GM23248 (cell line): ENCODE results near the gene PLIN1. TPM values are rescaled to one million over a fixed set of nuclear protein-coding genes. Genes with fewer than 3 reads are reported as not detected.
A peak's percentile ranks its signal among the peaks of the same experiment; 100 is the strongest.

Experiments
- DNase-seq: peaks from one replicate; pipeline ENCODE4 v3.0.0-alpha.2; 2015
- H2AFZ ChIP-seq: fragments of 200-600 bp; sonication (generic); 2 replicates; pipeline ENCODE4 v1.6.1; 2016; ENCODE audit warnings: antibody characterized with exemption
- H3F3A ChIP-seq: fragments of 200-600 bp; sonication (generic); 2 replicates; pipeline ENCODE4 v1.6.1; 2016; ENCODE audit warnings: mild to moderate bottlenecking, antibody characterized with exemption, mixed run types; ENCODE audit not compliant: insufficient read depth
- H3K27ac ChIP-seq: fragments of 200-600 bp; sonication (generic); 2 replicates; pipeline ENCODE4 v1.5.1; 2016; ENCODE audit warnings: mild to moderate bottlenecking
- H3K27me3 ChIP-seq: fragments of 200-600 bp; sonication (generic); replicated peaks from 2 replicates; pipeline ENCODE4 v1.6.1; 2016; ENCODE audit warnings: mild to moderate bottlenecking; ENCODE audit not compliant: insufficient read depth
- H3K36me3 ChIP-seq: fragments of 200-600 bp; sonication (generic); 2 replicates; pipeline ENCODE4 v1.6.1; 2016; ENCODE audit warnings: low read depth, mild to moderate bottlenecking
- H3K4me1 ChIP-seq: fragments of 200-600 bp; sonication (generic); 2 replicates; pipeline ENCODE4 v1.6.1; 2016; ENCODE audit warnings: mild to moderate bottlenecking; ENCODE audit not compliant: insufficient read depth
- H3K4me2 ChIP-seq: fragments of 200-600 bp; sonication (generic); one replicate; pipeline ENCODE4 v1.6.1; 2016; ENCODE audit warnings: mild to moderate bottlenecking; ENCODE audit not compliant: unreplicated experiment
- H3K4me3 ChIP-seq: fragments of 200-600 bp; sonication (generic); 2 replicates; pipeline ENCODE4 v1.5.1; 2016; ENCODE audit warnings: mild to moderate bottlenecking
- H3K79me2 ChIP-seq: fragments of 200-600 bp; sonication (generic); 2 replicates; pipeline ENCODE4 v1.6.1; 2016; ENCODE audit warnings: mild to moderate bottlenecking; ENCODE audit not compliant: insufficient read depth
- H3K9ac ChIP-seq: fragments of 200-600 bp; sonication (generic); 2 replicates; pipeline ENCODE4 v1.6.1; 2016; ENCODE audit warnings: mild to moderate bottlenecking
- H3K9me2 ChIP-seq: fragments of 200-600 bp; sonication (generic); 2 replicates; pipeline ENCODE4 v1.6.1; 2016; ENCODE audit warnings: mixed run types, mild to moderate bottlenecking, moderate library complexity; ENCODE audit not compliant: insufficient read depth
- H3K9me3 ChIP-seq: fragments of 200-600 bp; sonication (generic); one replicate; pipeline ENCODE4 v1.6.1; 2017; ENCODE audit warnings: low read depth
- H4K20me1 ChIP-seq: fragments of 200-600 bp; sonication (generic); 2 replicates; pipeline ENCODE4 v1.6.0; 2016; ENCODE audit not compliant: insufficient read depth
- EZH2 ChIP-seq: fragments of 200-600 bp; sonication (generic); IDR thresholded peaks from 2 replicates; pipeline ENCODE4 v1.6.1; 2018; ENCODE audit warnings: antibody characterized with exemption, mild to moderate bottlenecking; ENCODE audit not compliant: insufficient read depth, poor library complexity, severe bottlenecking
- EZH2phosphoT487 ChIP-seq: fragments of 200-600 bp; sonication (generic); IDR thresholded peaks from 2 replicates; pipeline ENCODE4 v1.6.1; 2018; ENCODE audit warnings: antibody characterized with exemption, moderate library complexity, mild to moderate bottlenecking, low read depth; ENCODE audit not compliant: insufficient read depth
- WGBS, 2 experiments: methylation state at CpG; one replicate each; pipeline ENCODE4 v1.1.6; 2015 to 2017; ENCODE audit warnings: low lambda C conversion rate in 2 of 2, low coverage in 1 of 2; ENCODE audit errors: missing lambda C conversion rate in 2 of 2; 5-methylcytosine and 5-hydroxymethylcytosine counted together
- in situ Hi-C: fragments of 300-500 bp; cut with MboI; formaldehyde crosslinking; loops from 2 replicates; pipeline ENCODE4 v1.15.0; 2020
- polyA plus RNA-seq: library from polyadenylated mRNA; unstranded; fragments of >200 nt; fragmentation: Nextera tagmentation; extraction: Ambion mirVana; gene quantifications from 2 replicates; pipeline ENCODE4 v1.2.1, GENCODE V29; 2016
- total RNA-seq: library from RNA; depleted of rRNA; stranded (reverse); fragments of >200 nt; shearing (Covaris generic); gene quantifications from 2 replicates; pipeline ENCODE4 v1.2.3, GENCODE V29; 2014

PLIN1 gene
- total and polyA plus RNA-seq, 2 experiments from 2014 or later, result not detected

DNA sequence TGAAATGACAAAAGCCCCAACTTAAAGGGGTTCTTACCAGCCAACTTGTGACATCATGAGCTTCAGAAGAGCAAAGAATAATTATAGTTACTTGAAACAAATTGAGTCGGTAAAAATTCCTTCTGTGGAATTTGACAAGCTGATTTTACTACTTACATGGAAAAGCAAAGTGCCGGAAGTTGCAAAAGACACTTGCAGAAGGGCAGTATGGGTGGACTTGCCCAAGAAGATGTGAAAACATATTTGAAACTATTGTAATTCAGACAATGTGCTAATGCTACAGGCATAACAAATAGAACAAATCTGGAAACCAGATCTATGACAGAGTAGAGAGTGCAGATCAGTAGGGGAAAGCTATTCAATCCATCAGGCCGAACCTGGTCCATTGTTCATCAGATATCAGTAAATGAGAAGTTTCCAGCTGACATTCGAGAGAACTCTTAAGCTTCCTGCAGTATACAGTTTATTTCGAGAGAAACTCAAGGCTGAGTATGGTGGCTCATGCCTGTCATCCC is 21.4 kb downstream of the PLIN1 start:
- H3K27ac ChIP-seq, result no peak overlapping the region
- H3K9me3 ChIP-seq, result no peaks in the 10 kb centered on the region
- peaks cover 29% of the 10 kb centered on the region for H3F3A ChIP-seq
- H3K4me1 ChIP-seq, result peaks cover 29% of the 10 kb centered on the region
- H3K4me2 ChIP-seq, result no peak overlapping the region
- no peak overlapping the region for H3K9ac ChIP-seq
- DNase-seq, result no peak
- no peaks in the 10 kb centered on the region for H3K9me2 ChIP-seq
- H3K36me3 ChIP-seq, result no peaks in the 10 kb centered on the region
- no peaks in the 10 kb centered on the region for H3K27me3 ChIP-seq
- H3K79me2 ChIP-seq, result peaks cover 17% of the 10 kb centered on the region
- no peaks in the 10 kb centered on the region for H4K20me1 ChIP-seq
- in situ Hi-C loops, result no loop called here
- no peak overlapping the region for H2AFZ ChIP-seq
- WGBS, 2 experiments, result 74 to 79% methylated on average over 5 of the region's 5 CpGs
- no peak overlapping the region for H3K4me3 ChIP-seq
- TF ChIP-seq EZH2phosphoT487 (no peak), EZH2 (no peak)

DNA sequence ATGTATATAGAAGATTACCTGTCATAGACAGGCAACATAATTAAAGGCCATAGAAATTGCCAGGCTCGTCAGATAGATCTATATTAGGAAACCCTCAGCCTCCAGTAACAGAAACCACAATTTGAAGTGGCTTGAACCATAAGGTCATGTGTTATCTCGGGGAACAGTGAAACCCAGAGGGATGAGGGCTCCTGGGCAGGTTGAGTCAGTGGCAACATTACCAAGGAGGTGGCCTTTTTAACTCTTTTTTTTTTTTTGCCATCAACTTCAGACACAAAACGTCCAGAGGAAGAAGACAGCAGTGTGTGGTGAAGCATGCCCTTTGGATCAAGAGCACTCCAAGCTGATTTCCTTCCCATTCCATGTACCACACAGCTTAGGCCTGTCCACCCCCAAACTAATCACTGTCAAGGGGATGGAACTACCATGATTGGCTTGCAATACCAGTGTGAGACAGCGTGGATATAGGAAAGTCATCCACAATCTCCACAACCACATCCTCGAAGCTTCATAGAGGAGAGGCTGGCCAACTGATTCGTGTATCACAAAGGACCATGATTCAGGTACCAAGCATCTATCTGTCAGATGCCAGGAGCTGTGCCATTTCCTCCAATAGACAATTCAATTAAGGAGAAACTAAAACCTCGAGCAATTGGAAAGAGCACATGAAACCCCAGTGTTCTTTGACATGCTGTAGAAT is 22.9 kb downstream of the PLIN1 start:
- Histone ChIP-seq H4K20me1 (no peaks in the 10 kb centered on the region), H3K4me1 (peaks cover 18% of the 10 kb centered on the region), H3K36me3 (no peaks in the 10 kb centered on the region), H3K9me2 (no peaks in the 10 kb centered on the region), H3K4me3 (no peak overlapping the region; the same call in 1 of the 2 replicates), H3F3A (peaks cover 20% of the 10 kb centered on the region), H3K4me2 (peak overlapping the region; percentile 99), H3K9ac (peak overlapping the region; percentile 84), H3K27me3 (no peaks in the 10 kb centered on the region), H3K27ac (peak overlapping the region; percentile 82), H2AFZ (peak overlapping the region; percentile 74; the same call in 1 of the 2 replicates), H3K79me2 (peaks cover 32% of the 10 kb centered on the region), H3K9me3 (no peaks in the 10 kb centered on the region)
- DNase-seq, result peak; percentile 75
- in situ Hi-C loops, result no loop called here
- WGBS, 2 experiments, result 26 to 28% methylated on average over 7 of the region's 7 CpGs
- no peak for TF ChIP-seq EZH2
- TF ChIP-seq EZH2phosphoT487, result no peak

DNA sequence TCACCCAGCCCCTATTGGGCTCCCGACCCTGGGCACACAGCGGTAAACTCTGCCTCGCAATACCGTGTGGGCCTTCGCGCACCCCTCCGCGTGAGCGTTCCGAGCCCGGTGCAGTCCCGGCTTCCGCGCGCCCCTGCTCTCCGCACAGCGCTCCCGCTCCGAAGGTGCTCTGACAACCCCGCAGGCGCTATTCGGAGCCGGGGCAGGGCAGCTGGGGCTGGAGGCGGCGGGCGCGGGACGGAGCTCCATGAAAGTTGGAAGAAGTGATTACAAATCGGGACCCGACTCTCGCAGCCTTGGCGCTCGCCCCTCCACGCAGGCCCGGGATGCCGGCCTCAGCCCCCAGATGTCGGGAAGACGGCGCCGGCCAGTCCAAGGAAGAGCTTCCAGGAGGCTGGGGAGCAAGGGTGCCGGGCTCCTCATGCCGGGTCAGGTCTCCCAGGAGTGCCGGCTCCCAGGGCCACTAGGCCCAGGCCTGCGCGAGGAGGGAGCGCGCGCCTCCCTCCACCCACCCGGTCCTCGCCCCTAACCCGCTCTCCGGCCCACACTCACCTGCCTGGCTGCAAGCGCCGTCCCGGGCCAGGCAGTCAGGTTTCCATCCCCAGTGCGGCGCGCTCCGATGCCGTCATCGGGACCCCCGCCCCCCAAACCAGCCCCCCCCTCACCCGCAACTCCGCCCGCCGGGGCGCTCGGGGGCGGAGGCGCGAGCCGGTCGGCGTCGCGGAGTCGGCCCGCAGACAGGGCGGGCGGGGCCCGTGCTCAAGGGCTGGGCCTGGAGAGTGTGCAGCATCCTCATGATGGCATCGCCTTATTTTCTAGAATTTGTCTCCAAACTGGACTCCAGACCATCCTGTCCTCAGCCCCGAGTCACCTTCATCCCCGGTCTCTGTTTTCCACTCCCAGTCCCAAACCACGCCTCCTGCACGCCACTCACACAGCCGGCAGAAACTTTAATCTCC is 24.0 kb downstream of the PLIN1 start, which contains the start of gene KIF7:
Gene KIF7, minus strand, starts transcription at position 621 of the 959 bp plus-strand sequence. CDS start 2,537 bp downstream, outside the sequence.
- WGBS, 2 experiments, result 1% methylated on average over 67 to 85 of the region's 87 CpGs
- TF ChIP-seq EZH2 (no peak), EZH2phosphoT487 (no peak)
- Histone ChIP-seq H3K4me1 (peaks cover 18% of the 10 kb centered on the region), H3K9ac (peak within 1 kb of the TSS; percentile 84), H3K4me2 (peak within 1 kb of the TSS; percentile 99), H3F3A (peaks cover 20% of the 10 kb centered on the region), H3K9me3 (no peaks in the 10 kb centered on the region), H3K27me3 (no peaks in the 10 kb centered on the region), H2AFZ (peak within 1 kb of the TSS; percentile 74), H3K27ac (peak within 1 kb of the TSS; percentile 82), H3K9me2 (no peaks in the 10 kb centered on the region), H3K79me2 (peaks cover 43% of the 10 kb centered on the region), H3K4me3 (peak within 1 kb of the TSS; percentile 92), H3K36me3 (no peaks in the 10 kb centered on the region), H4K20me1 (no peaks in the 10 kb centered on the region)
- in situ Hi-C loops, result no loop called here
- peak; percentile 88 for DNase-seq

DNA sequence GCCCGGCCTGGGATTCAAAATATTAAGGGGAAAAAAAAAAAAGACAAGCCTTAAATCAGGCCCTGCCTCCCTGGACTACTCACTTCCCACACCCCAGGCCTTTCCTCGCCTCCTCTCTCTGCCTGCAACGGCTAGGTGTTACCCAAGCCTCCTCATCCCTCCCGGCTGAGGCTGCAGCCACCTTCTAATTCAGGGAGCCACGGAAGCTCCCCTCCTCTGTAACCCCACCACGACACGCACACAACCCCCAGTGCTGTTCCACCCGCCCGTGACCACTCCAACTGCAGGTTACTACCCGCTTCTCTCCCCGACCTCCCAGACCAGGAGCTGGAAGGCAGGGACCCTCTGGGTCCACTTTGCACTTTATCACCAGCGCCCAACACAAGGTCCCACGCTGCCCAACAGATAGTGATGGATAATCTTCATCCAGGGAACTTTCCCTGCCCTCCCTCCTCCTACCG is 24.8 kb downstream of the PLIN1 start:
- Histone ChIP-seq H4K20me1 (no peaks in the 10 kb centered on the region), H2AFZ (peak overlapping the region; percentile 74), H3K27ac (peak overlapping the region; percentile 82), H3K79me2 (peaks cover 45% of the 10 kb centered on the region), H3K27me3 (no peaks in the 10 kb centered on the region), H3K9ac (peak overlapping the region; percentile 84), H3K9me2 (no peaks in the 10 kb centered on the region), H3K4me3 (peak overlapping the region; percentile 92), H3K4me1 (peaks cover 18% of the 10 kb centered on the region), H3K9me3 (no peaks in the 10 kb centered on the region), H3K4me2 (peak overlapping the region; percentile 99), H3K36me3 (no peaks in the 10 kb centered on the region), H3F3A (peaks cover 20% of the 10 kb centered on the region)
- no peak for TF ChIP-seq EZH2phosphoT487
- no peak for TF ChIP-seq EZH2
- in situ Hi-C loops, result no loop called here
- peak; percentile 87 for DNase-seq
- WGBS, 2 experiments, result 2 to 7% methylated on average over 12 to 14 of the region's 14 CpGs
